K562 (cell line): Measurements from ENCODE around the gene AGT. TPM values are rescaled to one million over a fixed set of nuclear protein-coding genes. Genes with fewer than 3 reads are reported as not detected.

ENCODE experiments used
- ATAC-seq: fragments of 200-7000 bp; cut with Tn5 transposase; 3 replicates; pipeline ENCODE4 v1.9.1; 2020; ENCODE audit warnings: moderate library complexity
- BruUV-seq: library from RNA; stranded (reverse); fragments of 400-500 nt; replicated peaks from 2 replicates; lab custom pipeline; 2021; lab: Mats Ljungman, UMichigan
- CTCF ChIA-PET: fragments of 300-600 bp; formaldehyde crosslinking; extraction: SDS; loops from one replicate; lab custom pipeline; 2021; ENCODE audit warnings: low intra/inter-chr PET ratio; lab: Yijun Ruan, JAX
- POLR2A ChIA-PET: fragments of 300-600, 350-650 bp; sonication (Branson Sonifier 250); formaldehyde crosslinking; extraction: SDS; loops from one replicate; lab custom pipeline; 2021; ENCODE audit warnings: antibody characterized with exemption, inconsistent platforms; lab: Yijun Ruan, JAX
- DNase-seq, 4 experiments: peaks; one replicate each; pipeline versions ENCODE4 v3.0.0 to v3.0.0-alpha.2; 2011 to 2018; ENCODE audit warnings: low spot score in 3 of 4, mixed read lengths in 3 of 4; ENCODE audit errors: extremely low read depth in 1 of 4
- FAIRE-seq: peaks from 2 replicates; lab custom pipeline; 2011; peaks lifted over from hg19 to GRCh38; lab: Jason Lieb, UNC
- H2AFZ ChIP-seq: 2 replicates; pipeline ENCODE4 v1.6.0; 2011; ENCODE audit warnings: low read depth, low read length, control low read depth, inconsistent platforms
- H3K27ac ChIP-seq: fragments of 200-600 bp; 3 replicates; pipeline ENCODE4 v1.8.0; 2011; ENCODE audit warnings: low read depth, mild to moderate bottlenecking, control low read depth, inconsistent platforms, low read length, moderate library complexity, mixed read lengths; ENCODE audit errors: extremely low read depth
- H3K27me3 ChIP-seq, 2 experiments: fragments of 300-600 bp in 1 of 2; 2 replicates in 1 of 2; 3 replicates in 1 of 2; pipeline versions ENCODE4 v1.6.0 to v1.8.0; 2011; ENCODE audit warnings: inconsistent platforms in 2 of 2, low read length in 2 of 2, mild to moderate bottlenecking in 1 of 2, mixed read lengths in 1 of 2, moderate library complexity in 1 of 2; ENCODE audit not compliant: control insufficient read depth in 2 of 2, insufficient read depth in 2 of 2
- H3K36me3 ChIP-seq: fragments of 300-600 bp; 3 replicates; pipeline ENCODE4 v1.8.0; 2011; ENCODE audit warnings: mild to moderate bottlenecking, low read length, inconsistent platforms; ENCODE audit not compliant: control insufficient read depth, insufficient read depth
- H3K4me1 ChIP-seq, 2 experiments: fragments of 200-600 bp in 1 of 2; replicated peaks in 1 of 2; 2 replicates in 1 of 2; 3 replicates in 1 of 2; pipeline versions ENCODE4 v1.5.1 to v1.8.0; 2011; ENCODE audit warnings: inconsistent platforms in 2 of 2, low read length in 2 of 2, mild to moderate bottlenecking in 1 of 2, mixed read lengths in 1 of 2, moderate library complexity in 1 of 2; ENCODE audit not compliant: control insufficient read depth in 2 of 2, insufficient read depth in 2 of 2
- H3K4me2 ChIP-seq: 2 replicates; pipeline ENCODE4 v1.6.1; 2011; ENCODE audit warnings: low read length, control low read depth, inconsistent platforms, mixed read lengths; ENCODE audit not compliant: insufficient read depth
- H3K4me3 ChIP-seq: fragments of 200-600 bp; sonication (generic), shearing (Covaris generic); 2 replicates; pipeline ENCODE4 v1.5.1; 2016; ENCODE audit warnings: control low read depth, inconsistent platforms
- H3K79me2 ChIP-seq: fragments of 200-600 bp; 3 replicates; pipeline ENCODE4 v1.8.0; 2011; ENCODE audit warnings: low read length, inconsistent platforms; ENCODE audit not compliant: control insufficient read depth, insufficient read depth
- H3K9ac ChIP-seq, 2 experiments: 2 replicates each; pipeline versions ENCODE4 v1.6.0 to v1.6.1; 2011; ENCODE audit warnings: low read depth in 2 of 2, low read length in 2 of 2, control low read depth in 1 of 2, inconsistent platforms in 1 of 2, mild to moderate bottlenecking in 1 of 2, mixed read lengths in 1 of 2; ENCODE audit not compliant: insufficient read depth in 1 of 2
- H3K9me1 ChIP-seq: one replicate; pipeline ENCODE4 v1.6.0; 2011; ENCODE audit warnings: inconsistent platforms, mild to moderate bottlenecking, low read length, moderate library complexity; ENCODE audit not compliant: control insufficient read depth, insufficient read depth
- H3K9me3 ChIP-seq: replicated peaks from 2 replicates; pipeline ENCODE4 v1.5.1; 2011; ENCODE audit warnings: low read depth, low read length, inconsistent platforms; ENCODE audit not compliant: control insufficient read depth, insufficient read depth
- H4K20me1 ChIP-seq: replicated peaks from 2 replicates; pipeline ENCODE4 v1.6.1; 2011; ENCODE audit warnings: low read length, inconsistent platforms, mixed read lengths; ENCODE audit not compliant: control insufficient read depth, insufficient read depth
- HLTF ChIP-seq: fragments of 450-650 bp; IDR thresholded peaks from 2 replicates; pipeline ENCODE4 v1.6.1; 2016
- ILF3 ChIP-seq: fragments of 450-650 bp; IDR thresholded peaks from 2 replicates; pipeline ENCODE4 v1.6.1; 2018; ENCODE audit warnings: antibody characterized with exemption, mild to moderate bottlenecking, moderate library complexity, borderline replicate concordance
- KLF16 ChIP-seq: IDR thresholded peaks from 2 replicates; pipeline ENCODE4 v1.6.1; 2016; ENCODE audit warnings: antibody characterized with exemption
- WGBS: fragments of 100-300 bp; shearing (Covaris generic); methylation state at CpG from one replicate; pipeline ENCODE4 v1.1.6; 2016; ENCODE audit warnings: low coverage, mixed read lengths; ENCODE audit not compliant: insufficient coverage; ENCODE audit errors: missing lambda C conversion rate; 5-methylcytosine and 5-hydroxymethylcytosine counted together
- in situ Hi-C: fragments of 300-500 bp; cut with MboI; formaldehyde crosslinking; loops from 4 replicates; pipeline ENCODE4 v1.15.0; 2018; ENCODE audit warnings: inconsistent platforms, mixed read lengths
- intact Hi-C: fragments of 100-400 bp; cut with micrococcal nuclease; formaldehyde crosslinking; loops from 2 replicates; pipeline ENCODE4 v1.14.2; 2022
- polyA plus RNA-seq, 8 experiments: library from polyadenylated mRNA; depleted of rRNA in 4 of 8; stranded (reverse) in 5 of 8; unstranded in 3 of 8; fragments of >200 nt; fragmentation: Nextera tagmentation in 2 of 8; fragmentation: Illumina TruSeq in 1 of 8; extraction: Ambion mirVana in 2 of 8; extraction: Trizol in 1 of 8; gene quantifications; 2 replicates each; pipeline versions ENCODE4 v1.2.1 to v1.2.3, GENCODE V29; 2011 to 2014; ENCODE audit warnings: inconsistent platforms in 1 of 8, missing spikeins in 1 of 8
- total RNA-seq, 7 experiments: library from RNA; depleted of rRNA in 6 of 7; stranded (reverse); fragments of >200 nt in 6 of 7; fragmentation: Illumina TruSeq in 2 of 7; extraction: Trizol in 2 of 7; gene quantifications; 2 replicates each; pipeline versions ENCODE4 v1.2.1 to v1.2.3, GENCODE V29; 2011 to 2021; ENCODE audit warnings: low replicate concordance in 1 of 7
- TF ChIP-seq, protein P1 (sequence below): fragments of 450-650 bp; conservative IDR thresholded peaks from 2 replicates; pipeline ENCODE4 v1.6.1; 2016; ENCODE audit warnings: missing genetic modification characterization, low read depth, mild to moderate bottlenecking, control low read depth, missing compliant biosample characterization

The AGT gene
- total and polyA plus RNA-seq, 9 of the 15 experiments (the other 6 are each of a cell fraction or from before 2014, with no cell fraction given): 0.40 TPM; not detected in 8

DNA sequence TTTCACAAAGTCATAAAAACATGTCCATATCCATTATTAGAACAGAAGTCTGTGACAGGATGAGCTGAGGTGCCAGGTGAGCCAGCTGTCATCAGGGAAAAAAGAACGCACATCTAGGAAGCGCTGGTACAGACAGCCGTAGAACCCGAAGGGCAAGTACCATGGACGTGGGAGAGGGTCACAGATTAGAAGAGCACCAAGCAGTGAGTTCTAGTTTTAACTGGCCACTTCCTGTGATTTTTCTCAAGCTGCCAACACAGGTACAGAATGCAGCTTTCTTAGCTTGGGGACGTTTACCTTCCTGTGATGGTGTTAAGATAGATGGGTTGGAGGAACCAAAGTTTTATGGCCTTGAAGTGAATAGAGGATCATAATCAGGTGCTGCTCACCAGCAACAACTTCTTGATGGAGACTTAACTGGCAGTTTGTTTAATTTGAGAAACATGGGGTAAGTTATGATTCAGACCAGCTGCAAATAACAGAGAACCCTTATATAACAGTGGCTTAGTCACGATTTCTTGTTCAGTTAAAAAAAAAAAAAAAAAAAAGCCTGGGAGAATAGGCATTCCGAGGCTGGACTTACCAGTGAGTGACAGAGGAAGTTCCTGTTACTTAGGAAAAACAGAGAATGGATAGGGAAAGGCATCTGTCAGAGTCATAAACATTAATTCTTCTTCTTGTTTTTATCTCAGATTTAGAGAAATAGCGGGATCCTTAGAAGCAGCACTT is 30.9 kb downstream of the AGT start:
- POLR2A ChIA-PET: interaction anchor here (0.6 to 1.4 kb wide), 5 partner anchors 16 to 40 kb away, joined by 3 to 5 read pairs (median 3); no protein-coding TSS in a partner anchor
- H3K4me2 ChIP-seq: no peak overlapping the region
- H3K27ac ChIP-seq: no peak overlapping the region
- H3K79me2 ChIP-seq: no peaks in the 10 kb centered on the region; the same call in 2 of the 3 replicates
- no peak for DNase-seq
- in situ Hi-C loops: no loop called here
- intact Hi-C loops: no loop called here
- no peaks in the 10 kb centered on the region for H3K27me3 ChIP-seq
- no peak overlapping the region for H3K9ac ChIP-seq
- peaks cover 3 to 15% of the 10 kb centered on the region in 2 experiments; a peak in 4 of 5 replicates for H3K4me1 ChIP-seq
- no peak for ATAC-seq
- TF ChIP-seq HLTF: no peak
- TF ChIP-seq KLF16: no peak
- TF ChIP-seq ILF3: no peak
- TF ChIP-seq, protein P1, sequence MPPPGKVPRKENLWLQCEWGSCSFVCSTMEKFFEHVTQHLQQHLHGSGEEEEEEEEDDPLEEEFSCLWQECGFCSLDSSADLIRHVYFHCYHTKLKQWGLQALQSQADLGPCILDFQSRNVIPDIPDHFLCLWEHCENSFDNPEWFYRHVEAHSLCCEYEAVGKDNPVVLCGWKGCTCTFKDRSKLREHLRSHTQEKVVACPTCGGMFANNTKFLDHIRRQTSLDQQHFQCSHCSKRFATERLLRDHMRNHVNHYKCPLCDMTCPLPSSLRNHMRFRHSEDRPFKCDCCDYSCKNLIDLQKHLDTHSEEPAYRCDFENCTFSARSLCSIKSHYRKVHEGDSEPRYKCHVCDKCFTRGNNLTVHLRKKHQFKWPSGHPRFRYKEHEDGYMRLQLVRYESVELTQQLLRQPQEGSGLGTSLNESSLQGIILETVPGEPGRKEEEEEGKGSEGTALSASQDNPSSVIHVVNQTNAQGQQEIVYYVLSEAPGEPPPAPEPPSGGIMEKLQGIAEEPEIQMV (tag): no peak
- H4K20me1 ChIP-seq: peaks cover 6% of the 10 kb centered on the region; the same call in 1 of the 2 replicates
- no peaks in the 10 kb centered on the region for H3K9me3 ChIP-seq
- 84% methylated on average over 9 of the region's 9 CpGs for WGBS
- H3K9me1 ChIP-seq: no peaks in the 10 kb centered on the region
- no TSS peak for BruUV-seq
- H2AFZ ChIP-seq: no peak overlapping the region
- peaks cover 87% of the 10 kb centered on the region for H3K36me3 ChIP-seq
- no peak overlapping the region for H3K4me3 ChIP-seq
- CTCF ChIA-PET: no interaction called here
- no peak for FAIRE-seq
